Peyer's patch (tissue), 4 donors: ENCODE measurements around the gene FUT3. TPM values are rescaled to one million over a fixed set of nuclear protein-coding genes. Genes with fewer than 3 reads are reported as not detected.

Experiments used
- DNase-seq, 3 donors: peaks; one replicate each; pipeline ENCODE4 v3.0.0-alpha.2; 2017 to 2019
- H3K27ac ChIP-seq, 4 donors: fragments of 200-600 bp; sonication (generic); one replicate each; pipeline ENCODE4 v1.5.1; 2016 to 2019
- H3K27me3 ChIP-seq, 2 donors: fragments of 200-600 bp; sonication (generic); one replicate each; pipeline ENCODE4 v1.5.1; 2019
- H3K36me3 ChIP-seq, 3 donors: fragments of 200-600 bp; sonication (generic); one replicate each; pipeline ENCODE4 v1.5.1; 2016 to 2019
- H3K4me1 ChIP-seq, 4 donors: fragments of 200-600 bp; sonication (generic); one replicate each; pipeline ENCODE4 v1.5.1; 2016 to 2019
- H3K4me3 ChIP-seq, 4 donors: fragments of 200-600 bp; sonication (generic); 1 replicate in 3 of 4; 2 replicates in 1 of 4; pipeline ENCODE4 v1.5.1; 2016 to 2019; ENCODE audit warnings: mild to moderate bottlenecking in 1 of 4
- H3K9me3 ChIP-seq, 4 donors: fragments of 200-600 bp; sonication (generic); one replicate each; pipeline ENCODE4 v1.5.1; 2016 to 2019; ENCODE audit warnings: mild to moderate bottlenecking in 1 of 4
- POLR2A ChIP-seq, 2 donors: fragments of 450-650 bp; IDR thresholded peaks; one replicate each; pipeline ENCODE4 v1.5.1; 2017; ENCODE audit warnings: antibody characterized with exemption in 2 of 2, mild to moderate bottlenecking in 2 of 2, moderate library complexity in 2 of 2
- total RNA-seq, 4 donors: library from RNA; depleted of rRNA; stranded (reverse); fragments of >200 nt; gene quantifications; one replicate each; pipeline ENCODE4 v1.1.0, GENCODE V29; 2016
- TF ChIP-seq, protein P1 (sequence below), 6 experiments: fragments of 450-650 bp in 4 of 6; fragments of 200-600 bp in 2 of 6; sonication (generic) in 1 of 6; IDR thresholded peaks; one replicate each; pipeline ENCODE4 v1.5.1; 2017 to 2019; ENCODE audit warnings: antibody characterized with exemption in 6 of 6, mild to moderate bottlenecking in 3 of 6, moderate library complexity in 1 of 6

The FUT3 gene
- total RNA-seq, 4 donors from 2014 or later: 37.1 to 207 (median 155) TPM

DNA sequence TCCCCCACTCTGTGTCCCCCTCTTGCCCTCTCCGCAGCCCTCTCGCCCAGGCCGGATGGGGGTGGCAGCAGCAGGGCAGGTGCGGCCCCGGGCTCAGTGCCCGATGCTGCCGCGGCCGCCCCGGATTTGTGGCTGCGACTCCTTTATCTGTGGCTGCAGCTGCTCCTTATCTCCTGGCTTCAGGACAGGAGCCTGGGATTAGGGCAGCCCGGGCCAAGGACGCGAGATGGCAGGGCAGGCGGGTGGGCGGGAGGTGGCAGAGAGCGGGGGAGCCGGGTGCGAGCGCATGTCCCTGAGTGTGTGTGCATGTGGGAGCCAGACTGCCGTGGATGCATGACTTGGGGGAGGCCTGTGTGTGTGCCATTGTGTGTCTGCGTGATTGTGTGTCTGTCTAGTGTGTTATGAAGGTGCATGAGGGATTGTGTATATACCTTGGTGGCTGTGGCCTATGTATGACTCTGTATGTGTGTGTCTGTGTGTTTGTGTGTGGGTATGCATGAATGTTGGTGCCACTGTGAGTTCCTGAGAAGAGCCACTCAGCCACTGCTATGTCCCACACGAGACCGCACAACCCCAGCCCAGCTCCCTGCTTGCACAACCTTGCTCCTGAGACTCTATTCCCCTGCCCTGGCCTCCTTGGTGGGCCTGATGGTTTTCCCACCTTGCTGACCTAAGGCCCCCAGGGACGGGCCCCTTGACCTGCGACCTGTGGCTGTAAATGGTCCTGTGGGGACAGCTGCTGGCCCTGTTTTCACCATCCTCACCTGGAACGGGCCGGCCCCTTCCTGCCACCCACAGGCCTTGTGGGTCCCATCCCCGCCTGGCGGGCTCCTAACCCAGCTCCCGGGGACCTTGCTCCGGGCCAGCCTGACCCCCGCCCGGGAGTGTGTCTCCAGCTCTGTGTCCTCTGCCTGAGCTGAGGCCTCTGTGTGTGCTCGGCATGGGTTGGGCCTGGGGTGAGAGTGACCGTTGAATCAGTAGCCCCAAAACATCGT, 51.7 kb downstream of the FUT3 start:
- Histone ChIP-seq H3K36me3 (no peaks in the 10 kb centered on the region), H3K27ac (no peak overlapping the region), H3K4me3 (no peak overlapping the region), H3K27me3 (no peaks in the 10 kb centered on the region), H3K9me3 (peaks cover 0 to 3% (median 0%) of the 10 kb centered on the region in 4 donors), H3K4me1 (peaks cover 4 to 40% (median 10%) of the 10 kb centered on the region in 4 donors)
- TF ChIP-seq, protein P1, sequence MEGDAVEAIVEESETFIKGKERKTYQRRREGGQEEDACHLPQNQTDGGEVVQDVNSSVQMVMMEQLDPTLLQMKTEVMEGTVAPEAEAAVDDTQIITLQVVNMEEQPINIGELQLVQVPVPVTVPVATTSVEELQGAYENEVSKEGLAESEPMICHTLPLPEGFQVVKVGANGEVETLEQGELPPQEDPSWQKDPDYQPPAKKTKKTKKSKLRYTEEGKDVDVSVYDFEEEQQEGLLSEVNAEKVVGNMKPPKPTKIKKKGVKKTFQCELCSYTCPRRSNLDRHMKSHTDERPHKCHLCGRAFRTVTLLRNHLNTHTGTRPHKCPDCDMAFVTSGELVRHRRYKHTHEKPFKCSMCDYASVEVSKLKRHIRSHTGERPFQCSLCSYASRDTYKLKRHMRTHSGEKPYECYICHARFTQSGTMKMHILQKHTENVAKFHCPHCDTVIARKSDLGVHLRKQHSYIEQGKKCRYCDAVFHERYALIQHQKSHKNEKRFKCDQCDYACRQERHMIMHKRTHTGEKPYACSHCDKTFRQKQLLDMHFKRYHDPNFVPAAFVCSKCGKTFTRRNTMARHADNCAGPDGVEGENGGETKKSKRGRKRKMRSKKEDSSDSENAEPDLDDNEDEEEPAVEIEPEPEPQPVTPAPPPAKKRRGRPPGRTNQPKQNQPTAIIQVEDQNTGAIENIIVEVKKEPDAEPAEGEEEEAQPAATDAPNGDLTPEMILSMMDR (IDR thresholded peaks at IDR 0.05): no peak
- no peak for TF ChIP-seq POLR2A (IDR thresholded peaks at IDR 0.05)
- no peak for DNase-seq

DNA sequence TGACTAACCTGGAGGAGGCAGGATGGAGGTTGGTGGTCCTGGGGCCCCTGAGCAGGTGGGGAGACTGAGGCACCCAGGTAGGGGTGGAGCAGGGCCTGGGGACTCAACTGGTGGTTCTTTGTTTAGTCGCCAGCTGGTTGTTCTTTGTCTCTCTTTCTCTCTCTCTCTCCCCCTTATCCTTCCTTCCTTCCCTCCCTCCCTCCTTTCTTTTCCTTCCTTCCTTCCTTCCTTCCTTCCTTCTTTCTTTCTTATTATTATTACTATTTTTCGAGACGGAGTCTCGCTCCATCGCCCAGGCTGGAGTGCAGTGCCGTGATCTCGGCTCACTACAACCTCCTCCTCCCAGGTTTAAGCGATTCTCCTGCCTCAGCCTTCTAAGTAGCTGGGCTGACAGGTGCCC, 53.0 kb downstream of the FUT3 start:
- Histone ChIP-seq H3K27ac (no peak overlapping the region), H3K36me3 (no peaks in the 10 kb centered on the region), H3K9me3 (no peaks in the 10 kb centered on the region), H3K4me3 (no peak overlapping the region), H3K27me3 (no peaks in the 10 kb centered on the region), H3K4me1 (peaks cover 0 to 28% (median 0%) of the 10 kb centered on the region in 4 donors)
- TF ChIP-seq, protein P1 (IDR thresholded peaks at IDR 0.05): no peak
- TF ChIP-seq POLR2A (IDR thresholded peaks at IDR 0.05): no peak
- no peak for DNase-seq

DNA sequence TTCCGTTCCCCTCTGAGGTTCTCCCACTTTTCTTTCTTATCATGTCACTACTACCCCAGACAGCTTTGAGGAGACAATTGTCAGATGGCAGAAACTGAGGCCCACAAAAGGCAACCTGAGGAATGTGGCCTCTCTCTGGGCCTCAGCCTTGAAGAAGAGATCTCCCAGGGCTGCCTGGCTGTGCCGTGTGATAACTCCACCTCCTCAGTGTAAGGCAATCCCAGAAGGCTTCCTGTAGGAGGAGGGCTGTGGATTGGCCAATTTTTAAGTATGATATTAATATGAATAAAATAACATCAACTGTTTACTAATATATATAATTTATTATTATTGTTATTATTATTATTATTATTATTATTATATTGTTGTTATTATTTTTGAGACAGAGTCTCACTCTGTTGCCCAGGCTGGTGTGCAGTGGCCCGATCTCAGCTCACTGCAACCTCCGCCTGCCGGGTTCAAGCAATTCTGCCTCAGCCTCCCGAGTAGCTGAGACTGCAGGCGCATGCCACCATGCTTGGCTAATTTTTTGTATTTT, 55.8 kb downstream of the FUT3 start:
- no peaks in the 10 kb centered on the region for H3K27me3 ChIP-seq
- H3K4me3 ChIP-seq: no peak overlapping the region
- H3K9me3 ChIP-seq: no peaks in the 10 kb centered on the region
- TF ChIP-seq, protein P1 (IDR thresholded peaks at IDR 0.05): no peak
- no peak for TF ChIP-seq POLR2A (IDR thresholded peaks at IDR 0.05)
- peaks cover 0 to 7% (median 0%) of the 10 kb centered on the region in 4 donors for H3K4me1 ChIP-seq
- DNase-seq: no peak
- no peaks in the 10 kb centered on the region for H3K36me3 ChIP-seq
- no peak overlapping the region for H3K27ac ChIP-seq

DNA sequence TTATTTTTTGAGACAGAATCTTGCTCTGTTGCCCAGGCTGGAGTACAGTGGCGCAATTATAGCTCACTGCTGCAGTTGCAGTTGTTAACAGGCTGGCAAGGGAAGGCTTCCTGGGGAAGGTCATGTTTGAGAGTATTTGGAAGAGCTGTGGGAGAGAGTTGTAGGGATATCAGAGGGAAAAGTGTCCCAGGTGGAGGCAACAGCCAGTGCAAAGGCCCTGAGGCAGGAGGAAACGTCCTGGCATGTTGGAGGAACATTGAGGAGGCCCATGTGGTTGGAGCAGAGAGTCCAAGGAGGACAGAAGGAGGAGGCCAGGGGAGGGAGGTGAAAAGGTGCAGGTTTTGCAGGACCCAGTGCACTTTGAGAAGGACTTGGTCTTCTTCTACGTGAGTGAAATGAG, 58.1 kb downstream of the FUT3 start:
- Histone ChIP-seq H3K9me3 (no peaks in the 10 kb centered on the region), H3K36me3 (peaks cover 0 to 18% (median 0%) of the 10 kb centered on the region in 3 donors), H3K27ac (no peak overlapping the region), H3K4me3 (no peak overlapping the region), H3K27me3 (no peaks in the 10 kb centered on the region), H3K4me1 (peaks cover 0 to 7% (median 3%) of the 10 kb centered on the region in 4 donors)
- TF ChIP-seq, protein P1 (IDR thresholded peaks at IDR 0.05): no peak
- no peak for TF ChIP-seq POLR2A (IDR thresholded peaks at IDR 0.05)
- no peak for DNase-seq

Other genes with a start within 250 kb of the FUT3 start
- gene SAFB2, start 228.7 kb downstream of the FUT3 start, total RNA-seq: 100 to 1,000 TPM in 3 of 4 donors, 10 to 100 TPM in 1; 59.5 to 200 (median 121) TPM
- 100 to 1,000 TPM in 3 of 4 donors, 10 to 100 TPM in 1; 86.3 to 374 (median 163) TPM for gene SAFB, start 228.4 kb downstream of the FUT3 start, total RNA-seq
- gene MICOS13, start 170.9 kb downstream of the FUT3 start, total RNA-seq: 10 to 100 TPM; 11.6 to 48.0 (median 40.0) TPM
- gene HSD11B1L, start 170.4 kb downstream of the FUT3 start, total RNA-seq: 10 to 100 TPM in 1 of 4 donors, 1 to 10 TPM in 2, not detected in 1; 4.9 to 17.3 (median 7.2) TPM
- 100 to 1,000 TPM; 170 to 440 (median 262) TPM for gene RPL36, start 161.2 kb downstream of the FUT3 start, total RNA-seq
- 10 to 100 TPM; 31.7 to 75.9 (median 47.4) TPM for gene LONP1, start 131.3 kb downstream of the FUT3 start, total RNA-seq
- gene CATSPERD, start 130.8 kb downstream of the FUT3 start, total RNA-seq: not detected
- gene PRR22, start 66.7 kb downstream of the FUT3 start, total RNA-seq: 10 to 100 TPM in 1 of 4 donors, 1 to 10 TPM in 3; 6.5 to 21.3 (median 9.0) TPM
- gene DUS3L, start 60.3 kb downstream of the FUT3 start, total RNA-seq: 10 to 100 TPM; 31.5 to 91.6 (median 71.2) TPM
- gene NRTN, start 46.4 kb downstream of the FUT3 start, total RNA-seq: 1 to 10 TPM in 2 of 4 donors, under 1 TPM in 1, not detected in 1; 0.88 to 4.8 (median 3.5) TPM
- gene FUT6, start 11.7 kb downstream of the FUT3 start, total RNA-seq: 100 to 1,000 TPM in 3 of 4 donors, 10 to 100 TPM in 1; 90.8 to 329 (median 210) TPM
- not detected for gene FUT5, start 19.1 kb upstream of the FUT3 start, total RNA-seq
- gene NDUFA11, start 52.3 kb upstream of the FUT3 start, total RNA-seq: 100 to 1,000 TPM; 101 to 194 (median 169) TPM
- gene VMAC, start 53.4 kb upstream of the FUT3 start, total RNA-seq: 10 to 100 TPM in 3 of 4 donors, 1 to 10 TPM in 1; 9.6 to 24.8 (median 18.4) TPM
- 10 to 100 TPM in 3 of 4 donors, 1 to 10 TPM in 1; 9.5 to 44.6 (median 24.4) TPM for gene CAPS, start 62.8 kb upstream of the FUT3 start, total RNA-seq
- 100 to 1,000 TPM in 2 of 4 donors, 10 to 100 TPM in 2; 59.7 to 104 (median 91.1) TPM for gene RANBP3, start 126.7 kb upstream of the FUT3 start, total RNA-seq